ENCODE data around the gene IER3IP1. TPM values are rescaled to one million over a fixed set of nuclear protein-coding genes. Genes with fewer than 3 reads are reported as not detected.

IER3IP1 gene
- polyA plus RNA-seq (2013, experiment 1 of 2) = 30.7 TPM
- polyA plus RNA-seq (2013, experiment 2 of 2) = 32.6 TPM

- peak within 1 kb of the TSS; percentile 80 for H2BK15ac ChIP-seq (ENCODE audit: low read depth, poor library complexity, severe bottlenecking)
- DNase-seq = peak; percentile 93
- WGBS = 1% methylated on average over 48 of the region's 48 CpGs
- H3K4me1 ChIP-seq (ENCODE audit: control insufficient read depth, insufficient read depth, low read depth, low read length) = peaks cover 4% of the 10 kb centered on the region
- peaks cover 0 to 3% of the 10 kb centered on the region in 2 experiments for H3K36me3 ChIP-seq (ENCODE audit: control insufficient read depth in 1 of 2, insufficient read depth in 2 of 2, low read depth in 1 of 2, low read length in 2 of 2)
- H3K18ac ChIP-seq (ENCODE audit: low read depth in 1 of 2, low read length in 2 of 2) = peak within 1 kb of the TSS; percentile 100
- peaks cover 2% of the 10 kb centered on the region for H3K79me1 ChIP-seq (replicated peaks; ENCODE audit: low read length, poor library complexity, severe bottlenecking)
- peak within 1 kb of the TSS; percentile 99 for H3K9ac ChIP-seq (ENCODE audit: low read length)
- H3K9me3 ChIP-seq (ENCODE audit: control insufficient read depth, low read length) = no peaks in the 10 kb centered on the region
- H2BK5ac ChIP-seq (ENCODE audit: low read depth, low read length, poor library complexity, severe bottlenecking) = peak within 1 kb of the TSS; percentile 92
- peak within 1 kb of the TSS; percentile 95 for H2BK120ac ChIP-seq (ENCODE audit: low read depth, low read length)
- H3K27ac ChIP-seq (ENCODE audit: low read length, poor library complexity, severe bottlenecking) = peak within 1 kb of the TSS; percentile 91
- H4K8ac ChIP-seq (ENCODE audit: low read length) = peak within 1 kb of the TSS; percentile 100
- H3K4me2 ChIP-seq (ENCODE audit: low read length, poor library complexity, severe bottlenecking) = peak within 1 kb of the TSS; percentile 59
- H2AFZ ChIP-seq (ENCODE audit: low read depth, low read length) = peak within 1 kb of the TSS; percentile 100
- peak within 1 kb of the TSS; percentile 20 to 100 for H3K23ac ChIP-seq (ENCODE audit: low read length in 2 of 2)
- H2BK12ac ChIP-seq (ENCODE audit: low read length in 2 of 2) = no peak within 1 kb of the TSS
- peaks cover 4 to 13% of the 10 kb centered on the region in 2 experiments for H3K27me3 ChIP-seq (ENCODE audit: control insufficient read depth in 1 of 2, insufficient read depth in 1 of 2, low read length in 2 of 2)
- peak within 1 kb of the TSS; percentile 97 to 99 for H3K4me3 ChIP-seq (ENCODE audit: insufficient read depth in 1 of 2, low read depth in 1 of 2, low read length in 2 of 2)
- no peak within 1 kb of the TSS for H2AK5ac ChIP-seq (ENCODE audit: low read length, severe bottlenecking)
- peak within 1 kb of the TSS; percentile 98 for H4K91ac ChIP-seq (ENCODE audit: low read length)
- H3K4ac ChIP-seq (ENCODE audit: low read depth in 1 of 2, low read length in 2 of 2) = peak within 1 kb of the TSS; percentile 91 to 100
- peak within 1 kb of the TSS in 1 of 2 experiments; percentile 97 for H3K14ac ChIP-seq (ENCODE audit: low read length in 2 of 2)
Measured at GRCh38 chr18:47175898-47176575, at the start of gene IER3IP1. IER3IP1 (minus strand) TSS chr18:47176364; CDS start chr18:47176277, 87 bp downstream.

- no peak overlapping the region for H2AFZ ChIP-seq (ENCODE audit: low read depth, low read length)
- no peak overlapping the region for H3K23ac ChIP-seq (ENCODE audit: low read length in 2 of 2)
- no peak overlapping the region for H3K4me2 ChIP-seq (ENCODE audit: low read length, poor library complexity, severe bottlenecking)
- H3K4me3 ChIP-seq (ENCODE audit: insufficient read depth in 1 of 2, low read depth in 1 of 2, low read length in 2 of 2) = no peak overlapping the region
- H3K9ac ChIP-seq (ENCODE audit: low read length) = no peak overlapping the region
- H3K36me3 ChIP-seq (ENCODE audit: control insufficient read depth in 1 of 2, insufficient read depth in 2 of 2, low read depth in 1 of 2, low read length in 2 of 2) = no peaks in the 10 kb centered on the region
- DNase-seq = peak; percentile 58
- no peak overlapping the region for H2BK15ac ChIP-seq (ENCODE audit: low read depth, poor library complexity, severe bottlenecking)
- H3K27me3 ChIP-seq (ENCODE audit: control insufficient read depth in 1 of 2, insufficient read depth in 1 of 2, low read length in 2 of 2) = peaks cover 16 to 59% of the 10 kb centered on the region in 2 experiments
- no peak overlapping the region for H2AK5ac ChIP-seq (ENCODE audit: low read length, severe bottlenecking)
- H3K4me1 ChIP-seq (ENCODE audit: control insufficient read depth, insufficient read depth, low read depth, low read length) = no peaks in the 10 kb centered on the region
- H3K27ac ChIP-seq (ENCODE audit: low read length, poor library complexity, severe bottlenecking) = no peak overlapping the region
- H4K8ac ChIP-seq (ENCODE audit: low read length) = no peak overlapping the region
- 0% methylated on average over 3 of the region's 5 CpGs for WGBS
- H2BK120ac ChIP-seq (ENCODE audit: low read depth, low read length) = no peak overlapping the region
- no peak overlapping the region for H4K91ac ChIP-seq (ENCODE audit: low read length)
- no peaks in the 10 kb centered on the region for H3K9me3 ChIP-seq (ENCODE audit: control insufficient read depth, low read length)
- no peak overlapping the region for H3K4ac ChIP-seq (ENCODE audit: low read depth in 1 of 2, low read length in 2 of 2)
- H2BK12ac ChIP-seq (ENCODE audit: low read length in 2 of 2) = no peak overlapping the region
- no peak overlapping the region for H3K18ac ChIP-seq (ENCODE audit: low read depth in 1 of 2, low read length in 2 of 2)
- no peak overlapping the region for H2BK5ac ChIP-seq (ENCODE audit: low read depth, low read length, poor library complexity, severe bottlenecking)
- no peak overlapping the region for H3K14ac ChIP-seq (ENCODE audit: low read length in 2 of 2)
- H3K79me1 ChIP-seq (replicated peaks; ENCODE audit: low read length, poor library complexity, severe bottlenecking) = no peaks in the 10 kb centered on the region
Measured at GRCh38 chr18:47215554-47216138, 39.5 kb upstream of the IER3IP1 start.

DNA sequence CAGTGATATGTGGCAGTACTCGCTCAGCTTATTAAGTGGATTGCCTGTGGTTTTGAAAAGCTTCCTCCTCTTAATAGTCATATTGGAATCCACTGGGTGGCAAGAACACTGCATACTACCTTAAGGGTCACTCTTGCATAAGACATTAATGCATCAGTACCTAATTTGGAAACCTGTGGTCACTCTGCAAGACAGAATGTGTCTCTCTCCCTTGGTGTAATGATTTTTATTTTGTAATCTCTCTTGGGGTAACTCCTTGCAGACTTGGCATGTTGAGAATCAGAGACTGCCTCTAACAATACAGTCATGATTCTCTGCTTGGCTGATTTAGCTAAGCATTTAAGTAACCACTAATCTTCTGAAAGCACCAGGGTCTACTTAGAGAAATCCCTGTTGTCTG is 33.0 kb upstream of the IER3IP1 start:
- Histone ChIP-seq H2BK12ac (ENCODE audit: low read length in 2 of 2) (no peak overlapping the region), H3K79me1 (replicated peaks; ENCODE audit: low read length, poor library complexity, severe bottlenecking) (no peaks in the 10 kb centered on the region), H3K4ac (ENCODE audit: low read depth in 1 of 2, low read length in 2 of 2) (no peak overlapping the region), H3K18ac (ENCODE audit: low read depth in 1 of 2, low read length in 2 of 2) (no peak overlapping the region), H2BK15ac (ENCODE audit: low read depth, poor library complexity, severe bottlenecking) (no peak overlapping the region), H3K27me3 (ENCODE audit: control insufficient read depth in 1 of 2, insufficient read depth in 1 of 2, low read length in 2 of 2) (peaks cover 15 to 40% of the 10 kb centered on the region in 2 experiments), H4K8ac (ENCODE audit: low read length) (no peak overlapping the region), H3K27ac (ENCODE audit: low read length, poor library complexity, severe bottlenecking) (no peak overlapping the region), H4K91ac (ENCODE audit: low read length) (no peak overlapping the region), H3K14ac (ENCODE audit: low read length in 2 of 2) (no peak overlapping the region), H2AK5ac (ENCODE audit: low read length, severe bottlenecking) (no peak overlapping the region), H3K36me3 (ENCODE audit: control insufficient read depth in 1 of 2, insufficient read depth in 2 of 2, low read depth in 1 of 2, low read length in 2 of 2) (no peaks in the 10 kb centered on the region), H3K4me1 (ENCODE audit: control insufficient read depth, insufficient read depth, low read depth, low read length) (no peaks in the 10 kb centered on the region), H2BK120ac (ENCODE audit: low read depth, low read length) (no peak overlapping the region), H3K4me2 (ENCODE audit: low read length, poor library complexity, severe bottlenecking) (no peak overlapping the region), H3K9ac (ENCODE audit: low read length) (no peak overlapping the region), H3K23ac (ENCODE audit: low read length in 2 of 2) (no peak overlapping the region), H2BK5ac (ENCODE audit: low read depth, low read length, poor library complexity, severe bottlenecking) (no peak overlapping the region), H2AFZ (ENCODE audit: low read depth, low read length) (no peak overlapping the region), H3K4me3 (ENCODE audit: insufficient read depth in 1 of 2, low read depth in 1 of 2, low read length in 2 of 2) (no peak overlapping the region), H3K9me3 (ENCODE audit: control insufficient read depth, low read length) (no peaks in the 10 kb centered on the region)
- no peak for DNase-seq
- 67% methylated on average over 1 of the region's 1 CpG for WGBS

DNA sequence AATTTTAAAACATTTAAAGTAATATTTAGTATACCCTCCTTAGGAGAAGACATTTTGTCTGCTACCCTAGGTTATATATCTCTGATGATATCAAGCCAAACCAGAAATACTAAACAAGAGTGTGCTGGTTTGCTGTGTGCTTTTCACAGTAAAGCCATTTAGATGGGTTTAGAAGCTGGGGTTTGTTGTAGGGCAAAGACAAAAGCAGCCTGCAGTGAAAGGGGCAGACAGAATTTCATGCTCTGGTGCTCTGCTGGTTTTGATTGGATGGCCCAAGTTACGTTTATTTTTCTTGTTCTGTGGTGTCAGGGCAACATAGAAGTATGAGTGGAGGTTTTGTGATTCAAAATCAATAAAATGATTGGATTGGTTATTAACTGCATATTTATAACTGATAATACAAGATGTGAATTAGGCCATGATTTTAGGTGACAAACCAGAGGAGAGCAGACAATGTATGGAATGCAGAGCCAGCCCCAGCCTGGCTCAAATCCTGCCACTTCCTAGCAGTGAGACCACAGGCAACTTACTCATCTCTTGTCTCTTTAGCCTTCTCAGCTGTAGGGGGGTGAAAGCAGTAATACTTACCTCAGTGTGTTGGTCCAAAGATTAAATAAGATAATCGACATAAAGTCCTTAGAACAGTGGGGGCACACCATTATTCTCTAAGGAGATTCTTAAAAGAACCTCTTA is 30.9 kb upstream of the IER3IP1 start:
- Histone ChIP-seq H3K9me3 (ENCODE audit: control insufficient read depth, low read length) (no peaks in the 10 kb centered on the region), H3K27me3 (ENCODE audit: control insufficient read depth in 1 of 2, insufficient read depth in 1 of 2, low read length in 2 of 2) (peaks cover 18 to 23% of the 10 kb centered on the region in 2 experiments), H2AFZ (ENCODE audit: low read depth, low read length) (no peak overlapping the region), H3K79me1 (replicated peaks; ENCODE audit: low read length, poor library complexity, severe bottlenecking) (no peaks in the 10 kb centered on the region), H4K8ac (ENCODE audit: low read length) (no peak overlapping the region), H3K18ac (ENCODE audit: low read depth in 1 of 2, low read length in 2 of 2) (no peak overlapping the region), H3K36me3 (ENCODE audit: control insufficient read depth in 1 of 2, insufficient read depth in 2 of 2, low read depth in 1 of 2, low read length in 2 of 2) (no peaks in the 10 kb centered on the region), H3K4me2 (ENCODE audit: low read length, poor library complexity, severe bottlenecking) (no peak overlapping the region), H2BK5ac (ENCODE audit: low read depth, low read length, poor library complexity, severe bottlenecking) (no peak overlapping the region), H3K27ac (ENCODE audit: low read length, poor library complexity, severe bottlenecking) (no peak overlapping the region), H2AK5ac (ENCODE audit: low read length, severe bottlenecking) (no peak overlapping the region), H3K4ac (ENCODE audit: low read depth in 1 of 2, low read length in 2 of 2) (no peak overlapping the region), H4K91ac (ENCODE audit: low read length) (no peak overlapping the region), H3K23ac (ENCODE audit: low read length in 2 of 2) (no peak overlapping the region), H3K4me3 (ENCODE audit: insufficient read depth in 1 of 2, low read depth in 1 of 2, low read length in 2 of 2) (no peak overlapping the region), H3K9ac (ENCODE audit: low read length) (no peak overlapping the region), H2BK120ac (ENCODE audit: low read depth, low read length) (no peak overlapping the region), H3K4me1 (ENCODE audit: control insufficient read depth, insufficient read depth, low read depth, low read length) (no peaks in the 10 kb centered on the region), H2BK15ac (ENCODE audit: low read depth, poor library complexity, severe bottlenecking) (no peak overlapping the region), H3K14ac (ENCODE audit: low read length in 2 of 2) (no peak overlapping the region), H2BK12ac (ENCODE audit: low read length in 2 of 2) (no peak overlapping the region)
- 33% methylated on average over 1 of the region's 2 CpGs for WGBS
- DNase-seq = no peak

Data from mesenchymal stem cell (in vitro differentiated cells and primary cell).